ENCODE data around the gene HACD3. TPM values are rescaled to one million over a fixed set of nuclear protein-coding genes. Genes with fewer than 3 reads are reported as not detected.

HACD3 gene
- total RNA-seq, 1 donor from 2014 or later: 60.8 TPM

GRCh38 chr15:65618560-65619109 is 88.4 kb downstream of the HACD3 start:
- no peak overlapping the region for H3K4me3 ChIP-seq (ENCODE audit: low read depth, low read length)
- TF ChIP-seq CTCF (IDR thresholded peaks at IDR 0.05; ENCODE audit: insufficient read depth, low read length, severe bottlenecking): no peak
- no peak for DNase-seq (ENCODE audit: low read depth)

GRCh38 chr15:65619626-65620290 is 89.5 kb downstream of the HACD3 start:
- DNase-seq (ENCODE audit: low read depth) (no peak), FAIRE-seq (no peak)
- Histone ChIP-seq H3K36me3 (ENCODE audit: control insufficient read depth, insufficient read depth, low read length) (no peaks in the 10 kb centered on the region), H3K27me3 (ENCODE audit: control insufficient read depth, insufficient read depth, low read length) (no peaks in the 10 kb centered on the region), H3K4me3 (ENCODE audit: low read depth, low read length) (no peak overlapping the region)
- TF ChIP-seq CTCF (IDR thresholded peaks at IDR 0.05; ENCODE audit: insufficient read depth, low read length, severe bottlenecking): no peak

More at GRCh38 chr15:65618560-65619109, 88.4 kb downstream of the HACD3 start:
- no peaks in the 10 kb centered on the region for H3K36me3 ChIP-seq (ENCODE audit: control insufficient read depth, insufficient read depth, low read length)
- H3K27me3 ChIP-seq (ENCODE audit: control insufficient read depth, insufficient read depth, low read length): no peaks in the 10 kb centered on the region
- no peak for FAIRE-seq

- no peaks in the 10 kb centered on the region for H3K36me3 ChIP-seq (ENCODE audit: control insufficient read depth, insufficient read depth, low read length)
- no peak overlapping the region for H3K4me3 ChIP-seq (ENCODE audit: low read depth, low read length)
- no peak for FAIRE-seq
- no peak for DNase-seq (ENCODE audit: low read depth)
- no peaks in the 10 kb centered on the region for H3K27me3 ChIP-seq (ENCODE audit: control insufficient read depth, insufficient read depth, low read length)
- no peak for TF ChIP-seq CTCF (IDR thresholded peaks at IDR 0.05; ENCODE audit: insufficient read depth, low read length, severe bottlenecking)
Observed at GRCh38 chr15:65620833-65621232, 90.6 kb downstream of the HACD3 start.

- Histone ChIP-seq H3K4me3 (ENCODE audit: low read depth, low read length) (no peak within 1 kb of the TSS), H3K36me3 (ENCODE audit: control insufficient read depth, insufficient read depth, low read length) (no peaks in the 10 kb centered on the region), H3K27me3 (ENCODE audit: control insufficient read depth, insufficient read depth, low read length) (no peaks in the 10 kb centered on the region)
- FAIRE-seq (no peak), DNase-seq (ENCODE audit: low read depth) (no peak)
- TF ChIP-seq CTCF (IDR thresholded peaks at IDR 0.05; ENCODE audit: insufficient read depth, low read length, severe bottlenecking): no peak
Observed at GRCh38 chr15:65621638-65622037, 91.4 kb downstream of the HACD3 start, which contains the start of gene SLC24A1. SLC24A1 (plus strand) TSS chr15:65621938; CDS start chr15:65624081, 2,143 bp downstream.

GRCh38 chr15:65623103-65623502 is 92.8 kb downstream of the HACD3 start:
- no peaks in the 10 kb centered on the region for H3K27me3 ChIP-seq (ENCODE audit: control insufficient read depth, insufficient read depth, low read length)
- no peak overlapping the region for H3K4me3 ChIP-seq (ENCODE audit: low read depth, low read length)
- no peak for DNase-seq (ENCODE audit: low read depth)
- no peaks in the 10 kb centered on the region for H3K36me3 ChIP-seq (ENCODE audit: control insufficient read depth, insufficient read depth, low read length)
- no peak for TF ChIP-seq CTCF (IDR thresholded peaks at IDR 0.05; ENCODE audit: insufficient read depth, low read length, severe bottlenecking)
- no peak for FAIRE-seq
